Fibroblast of the conjunctiva (primary cell): ENCODE data around the gene CPLANE2.
A peak's percentile ranks its signal among the peaks of the same experiment; 100 is the strongest.
"Not testable (repeated sequence)": the region's sequence is repeated elsewhere in the genome, so short reads cannot be mapped to it uniquely, and the experiment has no call there.

ENCODE experiments used
- DNase-seq: peaks from one replicate; pipeline ENCODE4 v3.0.0-alpha.2; 2010; ENCODE audit warnings: low read depth

CPLANE2 gene

GRCh38 chr1:16208270-16208987 lies 28.6 kb downstream of the CPLANE2 start:
- DNase-seq = no peak

- DNase-seq = no peak
Measured at GRCh38 chr1:16207318-16208269, 29.4 kb downstream of the CPLANE2 start.

GRCh38 chr1:16206547-16207317 lies 30.3 kb downstream of the CPLANE2 start:
- DNase-seq = peak; percentile 97

GRCh38 chr1:16205891-16206546 lies 31.0 kb downstream of the CPLANE2 start:
- no peak for DNase-seq

GRCh38 chr1:16205334-16205671 lies 31.7 kb downstream of the CPLANE2 start:
- no peak for DNase-seq

GRCh38 chr1:16204634-16205333 lies 32.2 kb downstream of the CPLANE2 start:
- no peak for DNase-seq

GRCh38 chr1:16204216-16204615 lies 32.8 kb downstream of the CPLANE2 start:
- no peak for DNase-seq

GRCh38 chr1:16203550-16203949 lies 33.4 kb downstream of the CPLANE2 start:
- DNase-seq = no peak

- DNase-seq = no peak
Measured at GRCh38 chr1:16202281-16203210, 34.4 kb downstream of the CPLANE2 start.

- no peak for DNase-seq
Measured at GRCh38 chr1:16199700-16200099, 37.3 kb downstream of the CPLANE2 start.

- DNase-seq = no peak
Measured at GRCh38 chr1:16199157-16199501, 37.9 kb downstream of the CPLANE2 start.

- no peak for DNase-seq
Measured at GRCh38 chr1:16198444-16199156, 38.4 kb downstream of the CPLANE2 start.

GRCh38 chr1:16196874-16197273 lies 40.1 kb downstream of the CPLANE2 start:
- no peak for DNase-seq

- DNase-seq = not testable (repeated sequence)
Measured at GRCh38 chr1:16196139-16196538, 40.8 kb downstream of the CPLANE2 start.

- no peak for DNase-seq
Measured at GRCh38 chr1:16195518-16195905, 41.5 kb downstream of the CPLANE2 start.

- DNase-seq = no peak
Measured at GRCh38 chr1:16191916-16192546, 45.0 kb downstream of the CPLANE2 start.

GRCh38 chr1:16191309-16191708 lies 45.7 kb downstream of the CPLANE2 start:
- DNase-seq = no peak

GRCh38 chr1:16189921-16190621 lies 46.9 kb downstream of the CPLANE2 start:
- no peak for DNase-seq

- DNase-seq = no peak
Measured at GRCh38 chr1:16189003-16189402, 48.0 kb downstream of the CPLANE2 start.
